Measurements from ENCODE around the gene TUBGCP6. TPM values are rescaled to one million over a fixed set of nuclear protein-coding genes. Genes with fewer than 3 reads are reported as not detected.

TUBGCP6 gene
- total RNA-seq, 1 donor from 2014 or later, result 27.2 TPM

GRCh38 chr22:50260434-50260800, 15.6 kb upstream of the TUBGCP6 start:
- DNase-seq (ENCODE audit: low read depth), result no peak
- Histone ChIP-seq H3K36me3 (ENCODE audit: control insufficient read depth, insufficient read depth, low read length) (peaks cover 1% of the 10 kb centered on the region), H3K4me3 (ENCODE audit: low read depth, low read length) (peak overlapping the region; percentile 50), H3K27me3 (ENCODE audit: control insufficient read depth, insufficient read depth, low read length) (no peaks in the 10 kb centered on the region)
- no peak for TF ChIP-seq CTCF (IDR thresholded peaks at IDR 0.05; ENCODE audit: insufficient read depth, low read length, poor library complexity, severe bottlenecking)

GRCh38 chr22:50259302-50259701, 14.5 kb upstream of the TUBGCP6 start:
- no peak for TF ChIP-seq CTCF (IDR thresholded peaks at IDR 0.05; ENCODE audit: insufficient read depth, low read length, poor library complexity, severe bottlenecking)
- DNase-seq (ENCODE audit: low read depth), result no peak
- no peak overlapping the region for H3K4me3 ChIP-seq (ENCODE audit: low read depth, low read length)
- H3K36me3 ChIP-seq (ENCODE audit: control insufficient read depth, insufficient read depth, low read length), result peaks cover 2% of the 10 kb centered on the region
- no peaks in the 10 kb centered on the region for H3K27me3 ChIP-seq (ENCODE audit: control insufficient read depth, insufficient read depth, low read length)

GRCh38 chr22:50258361-50259292, 13.8 kb upstream of the TUBGCP6 start:
- no peak for TF ChIP-seq CTCF (IDR thresholded peaks at IDR 0.05; ENCODE audit: insufficient read depth, low read length, poor library complexity, severe bottlenecking)
- peaks cover 2% of the 10 kb centered on the region for H3K36me3 ChIP-seq (ENCODE audit: control insufficient read depth, insufficient read depth, low read length)
- no peak for DNase-seq (ENCODE audit: low read depth)
- H3K4me3 ChIP-seq (ENCODE audit: low read depth, low read length), result no peak overlapping the region
- H3K27me3 ChIP-seq (ENCODE audit: control insufficient read depth, insufficient read depth, low read length), result no peaks in the 10 kb centered on the region

GRCh38 chr22:50257451-50258360, 12.9 kb upstream of the TUBGCP6 start:
- no peak for TF ChIP-seq CTCF (IDR thresholded peaks at IDR 0.05; ENCODE audit: insufficient read depth, low read length, poor library complexity, severe bottlenecking)
- Histone ChIP-seq H3K4me3 (ENCODE audit: low read depth, low read length) (no peak overlapping the region), H3K27me3 (ENCODE audit: control insufficient read depth, insufficient read depth, low read length) (no peaks in the 10 kb centered on the region), H3K36me3 (ENCODE audit: control insufficient read depth, insufficient read depth, low read length) (peaks cover 2% of the 10 kb centered on the region)
- DNase-seq (ENCODE audit: low read depth), result no peak

- H3K36me3 ChIP-seq (ENCODE audit: control insufficient read depth, insufficient read depth, low read length), result peaks cover 2% of the 10 kb centered on the region
- no peak for TF ChIP-seq CTCF (IDR thresholded peaks at IDR 0.05; ENCODE audit: insufficient read depth, low read length, poor library complexity, severe bottlenecking)
- no peak for DNase-seq (ENCODE audit: low read depth)
These were observed 12.2 kb upstream of the TUBGCP6 start for GRCh38 chr22:50257041-50257440.

More at GRCh38 chr22:50257041-50257440, 12.2 kb upstream of the TUBGCP6 start:
- Histone ChIP-seq H3K27me3 (ENCODE audit: control insufficient read depth, insufficient read depth, low read length) (no peaks in the 10 kb centered on the region), H3K4me3 (ENCODE audit: low read depth, low read length) (no peak overlapping the region)
